GM18909 (cell line): ENCODE data around the gene FKBP14.
"Not testable (repeated sequence)": the region's sequence is repeated elsewhere in the genome, so short reads cannot be mapped to it uniquely, and the experiment has no call there.

ENCODE experiments used
- ATAC-seq: cut with Tn5 transposase; IDR thresholded peaks from one replicate; pipeline ENCODE4 v1.9.1; 2021; ENCODE audit warnings: mild to moderate bottlenecking; ENCODE audit not compliant: unreplicated experiment, poor library complexity

The FKBP14 gene

GRCh38 chr7:29965030-29965429 lies 61.5 kb downstream of the FKBP14 start:
- ATAC-seq, result no peak

DNA sequence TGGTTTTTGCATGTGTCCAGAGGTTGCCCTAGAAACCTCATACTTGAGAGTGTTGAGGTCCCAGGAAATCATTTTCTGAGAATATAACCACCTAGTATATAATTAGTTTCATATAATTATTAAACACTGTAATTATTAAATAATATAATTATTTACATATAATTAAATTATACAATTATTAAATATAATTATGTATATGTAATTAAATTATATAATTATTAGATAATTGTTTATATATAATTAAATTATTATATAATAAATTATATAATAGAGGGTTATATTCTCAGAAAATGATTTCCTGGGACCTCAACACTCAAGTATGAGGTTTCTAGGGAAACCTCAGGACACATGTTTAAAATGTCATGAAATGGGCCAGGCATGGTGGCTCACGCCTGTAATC lies 64.5 kb downstream of the FKBP14 start:
- no peak for ATAC-seq

GRCh38 chr7:29961611-29962010 lies 64.9 kb downstream of the FKBP14 start:
- ATAC-seq, result not testable (repeated sequence)
